HCT116 (cell line): ENCODE data around the gene CPA4. TPM values are rescaled to one million over a fixed set of nuclear protein-coding genes. Genes with fewer than 3 reads are reported as not detected.

Experiments used
- ATAC-seq: fragments of 200-7000 bp; cut with Tn5 transposase; 2 replicates; pipeline ENCODE4 v1.9.1; 2020; ENCODE audit warnings: mild to moderate bottlenecking, moderate library complexity
- BruUV-seq: library from RNA; stranded (reverse); fragments of 400-500 nt; replicated peaks from 2 replicates; lab custom pipeline; 2021; lab: Mats Ljungman, UMichigan
- CTCF ChIA-PET: fragments of 300-600 bp; sonication (Branson Sonifier 250); formaldehyde crosslinking; loops from one replicate; lab custom pipeline; 2021; ENCODE audit warnings: antibody characterized with exemption; lab: Charles Lee
- POLR2A ChIA-PET: fragments of 300-600, 350-600 bp; sonication (Branson Sonifier 250); formaldehyde crosslinking; loops from one replicate; lab custom pipeline; 2021; ENCODE audit warnings: antibody characterized with exemption; lab: Charles Lee
- RAD21 ChIA-PET, 2 experiments: fragments of 300-600 bp; sonication (Branson Sonifier 250); formaldehyde crosslinking; loops; one replicate each; lab custom pipeline; 2023; ENCODE audit warnings: low total read pairs in 2 of 2; ENCODE audit not compliant: uncharacterized antibody in 2 of 2, unreplicated experiment in 2 of 2, low non-redundant PET in 1 of 2; lab: Charles Lee
- DNase-seq: peaks from one replicate; pipeline ENCODE4 v3.0.0-alpha.2; 2010; ENCODE audit warnings: low read depth, low spot score
- H2AFZ ChIP-seq: fragments of 200-600 bp; shearing (Covaris generic), sonication (generic); 2 replicates; pipeline ENCODE4 v1.6.1; 2017; ENCODE audit warnings: low read depth, mixed run types, mixed read lengths, antibody characterized with exemption, low read length; ENCODE audit not compliant: poor library complexity, severe bottlenecking
- H3K27ac ChIP-seq: 2 replicates; pipeline ENCODE4 v1.5.1; 2012; ENCODE audit warnings: low read depth, low read length
- H3K27me3 ChIP-seq: fragments of 200-600 bp; sonication (generic); 2 replicates; pipeline ENCODE4 v1.6.1; 2016; ENCODE audit warnings: mixed run types, low read length, mixed read lengths; ENCODE audit not compliant: insufficient read depth
- H3K36me3 ChIP-seq, 2 experiments: fragments of 200-500 bp in 1 of 2; fragments of 200-600 bp in 1 of 2; sonication (Bioruptor generic) in 1 of 2; sonication (generic) in 1 of 2; 2 replicates each; pipeline versions ENCODE4 v1.5.1 to v1.6.1; 2014 to 2016; ENCODE audit warnings: low read length in 2 of 2, inconsistent platforms in 1 of 2, mixed read lengths in 1 of 2, mixed run types in 1 of 2; ENCODE audit not compliant: insufficient read depth in 2 of 2, control insufficient read depth in 1 of 2
- H3K4me1 ChIP-seq, 2 experiments: fragments of 200-600 bp in 1 of 2; sonication (generic) in 1 of 2; 2 replicates each; pipeline versions ENCODE4 v1.5.1 to v1.6.1; 2012 to 2017; ENCODE audit warnings: low read length in 2 of 2, inconsistent platforms in 1 of 2, mild to moderate bottlenecking in 1 of 2, mixed read lengths in 1 of 2, mixed run types in 1 of 2, moderate library complexity in 1 of 2; ENCODE audit not compliant: insufficient read depth in 2 of 2, control insufficient read depth in 1 of 2
- H3K4me2 ChIP-seq: fragments of 200-600 bp; sonication (generic); 2 replicates; pipeline ENCODE4 v1.6.1; 2017; ENCODE audit warnings: mixed run types, low read length, mixed read lengths
- H3K4me3 ChIP-seq, 2 experiments: fragments of 200-600 bp in 1 of 2; sonication (generic) in 1 of 2; replicated peaks in 1 of 2; 2 replicates each; pipeline ENCODE4 v1.5.1; 2011 to 2016; ENCODE audit warnings: low read length in 2 of 2, control low read depth in 1 of 2, low read depth in 1 of 2, mild to moderate bottlenecking in 1 of 2, mixed read lengths in 1 of 2, mixed run types in 1 of 2
- H3K79me2 ChIP-seq: fragments of 200-600 bp; sonication (generic); 2 replicates; pipeline ENCODE4 v1.6.1; 2017; ENCODE audit warnings: mild to moderate bottlenecking, mixed run types, low read length, moderate library complexity, mixed read lengths; ENCODE audit not compliant: insufficient read depth
- H3K9ac ChIP-seq: fragments of 200-600 bp; sonication (generic); 2 replicates; pipeline ENCODE4 v1.6.1; 2016; ENCODE audit warnings: low read length, mixed read lengths
- H3K9me2 ChIP-seq: fragments of 200-600 bp; sonication (generic), shearing (Covaris generic); 2 replicates; pipeline ENCODE4 v1.6.1; 2017; ENCODE audit warnings: mixed run types, mild to moderate bottlenecking, moderate library complexity; ENCODE audit not compliant: insufficient read depth
- H3K9me3 ChIP-seq, 2 experiments: fragments of 200-500 bp in 1 of 2; fragments of 200-600 bp in 1 of 2; sonication (Bioruptor generic) in 1 of 2; sonication (generic) in 1 of 2; 2 replicates each; pipeline ENCODE4 v1.6.1; 2014 to 2017; ENCODE audit warnings: low read length in 2 of 2, mixed read lengths in 2 of 2, inconsistent platforms in 1 of 2, low read depth in 1 of 2, mild to moderate bottlenecking in 1 of 2, mixed run types in 1 of 2, moderate library complexity in 1 of 2; ENCODE audit not compliant: control insufficient read depth in 1 of 2, insufficient read depth in 1 of 2
- H4K20me1 ChIP-seq: fragments of 200-600 bp; sonication (generic), shearing (Covaris generic); 2 replicates; pipeline ENCODE4 v1.6.1; 2017; ENCODE audit warnings: mixed run types, mild to moderate bottlenecking, moderate library complexity; ENCODE audit not compliant: insufficient read depth
- EZH2 ChIP-seq: fragments of 200-600 bp; sonication (generic); IDR thresholded peaks from 2 replicates; pipeline ENCODE4 v1.6.1; 2017; ENCODE audit warnings: antibody characterized with exemption, mixed run types
- JUND ChIP-seq: IDR thresholded peaks from 2 replicates; pipeline ENCODE4 v1.6.1; 2012
- ZBTB33 ChIP-seq: IDR thresholded peaks from 2 replicates; pipeline ENCODE4 v1.6.1; 2011; ENCODE audit warnings: mild to moderate bottlenecking, low read length, moderate library complexity; ENCODE audit not compliant: insufficient replicate concordance; ENCODE audit errors: extremely low read depth
- ZFX ChIP-seq: fragments of 450-650 bp; IDR thresholded peaks from 2 replicates; pipeline ENCODE4 v1.6.1; 2017
- intact Hi-C: fragments of 100-400 bp; cut with micrococcal nuclease; formaldehyde crosslinking; loops from 2 replicates; pipeline ENCODE4 v1.10.0; 2022
- total RNA-seq: library from RNA; stranded (reverse); gene quantifications from one replicate; pipeline ENCODE4 v1.2.1, GENCODE V29; 2021; ENCODE audit not compliant: unreplicated experiment
- TF ChIP-seq, protein P1 (sequence below): IDR thresholded peaks from 2 replicates; pipeline ENCODE4 v1.6.1; 2012; ENCODE audit warnings: low read depth

The CPA4 gene
- total RNA-seq, 1 experiment from 2014 or later: 38.7 TPM

GRCh38 chr7:130279286-130279685 lies 13.7 kb upstream of the CPA4 start:
- ChIA-PET POLR2A (no interaction called here), CTCF (no interaction called here)
- H2AFZ ChIP-seq: no peak overlapping the region

More at GRCh38 chr7:130279286-130279685, 13.7 kb upstream of the CPA4 start:
- H3K9me2 ChIP-seq: no peaks in the 10 kb centered on the region
- H3K27me3 ChIP-seq: no peaks in the 10 kb centered on the region
- H3K9me3 ChIP-seq: no peaks in the 10 kb centered on the region
- peaks cover 0 to 7% of the 10 kb centered on the region in 2 experiments; a peak in 1 of 4 replicates for H3K4me1 ChIP-seq
- RAD21 ChIA-PET: no interaction called here
- no TSS peak for BruUV-seq
- intact Hi-C loops: loop anchor here (10.0 kb wide), 1 partner anchor 206 kb away; no protein-coding TSS in a partner anchor
- no peak overlapping the region for H3K4me3 ChIP-seq
- H3K4me2 ChIP-seq: no peak overlapping the region
- TF ChIP-seq, protein P1, sequence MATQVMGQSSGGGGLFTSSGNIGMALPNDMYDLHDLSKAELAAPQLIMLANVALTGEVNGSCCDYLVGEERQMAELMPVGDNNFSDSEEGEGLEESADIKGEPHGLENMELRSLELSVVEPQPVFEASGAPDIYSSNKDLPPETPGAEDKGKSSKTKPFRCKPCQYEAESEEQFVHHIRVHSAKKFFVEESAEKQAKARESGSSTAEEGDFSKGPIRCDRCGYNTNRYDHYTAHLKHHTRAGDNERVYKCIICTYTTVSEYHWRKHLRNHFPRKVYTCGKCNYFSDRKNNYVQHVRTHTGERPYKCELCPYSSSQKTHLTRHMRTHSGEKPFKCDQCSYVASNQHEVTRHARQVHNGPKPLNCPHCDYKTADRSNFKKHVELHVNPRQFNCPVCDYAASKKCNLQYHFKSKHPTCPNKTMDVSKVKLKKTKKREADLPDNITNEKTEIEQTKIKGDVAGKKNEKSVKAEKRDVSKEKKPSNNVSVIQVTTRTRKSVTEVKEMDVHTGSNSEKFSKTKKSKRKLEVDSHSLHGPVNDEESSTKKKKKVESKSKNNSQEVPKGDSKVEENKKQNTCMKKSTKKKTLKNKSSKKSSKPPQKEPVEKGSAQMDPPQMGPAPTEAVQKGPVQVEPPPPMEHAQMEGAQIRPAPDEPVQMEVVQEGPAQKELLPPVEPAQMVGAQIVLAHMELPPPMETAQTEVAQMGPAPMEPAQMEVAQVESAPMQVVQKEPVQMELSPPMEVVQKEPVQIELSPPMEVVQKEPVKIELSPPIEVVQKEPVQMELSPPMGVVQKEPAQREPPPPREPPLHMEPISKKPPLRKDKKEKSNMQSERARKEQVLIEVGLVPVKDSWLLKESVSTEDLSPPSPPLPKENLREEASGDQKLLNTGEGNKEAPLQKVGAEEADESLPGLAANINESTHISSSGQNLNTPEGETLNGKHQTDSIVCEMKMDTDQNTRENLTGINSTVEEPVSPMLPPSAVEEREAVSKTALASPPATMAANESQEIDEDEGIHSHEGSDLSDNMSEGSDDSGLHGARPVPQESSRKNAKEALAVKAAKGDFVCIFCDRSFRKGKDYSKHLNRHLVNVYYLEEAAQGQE: no peak
- TF ChIP-seq JUND (no peak), ZFX (no peak), ZBTB33 (no peak), EZH2 (no peak)
- H3K9ac ChIP-seq: no peak overlapping the region
- DNase-seq: no peak
- no peak for ATAC-seq
- no peak overlapping the region for H3K27ac ChIP-seq
- no peaks in the 10 kb centered on the region for H3K36me3 ChIP-seq
- no peaks in the 10 kb centered on the region for H3K79me2 ChIP-seq
- no peaks in the 10 kb centered on the region for H4K20me1 ChIP-seq
